ENCODE results near the gene TLE6.
"Not testable (repeated sequence)": the region's sequence is repeated elsewhere in the genome, so short reads cannot be mapped to it uniquely, and the experiment has no call there.

DNA sequence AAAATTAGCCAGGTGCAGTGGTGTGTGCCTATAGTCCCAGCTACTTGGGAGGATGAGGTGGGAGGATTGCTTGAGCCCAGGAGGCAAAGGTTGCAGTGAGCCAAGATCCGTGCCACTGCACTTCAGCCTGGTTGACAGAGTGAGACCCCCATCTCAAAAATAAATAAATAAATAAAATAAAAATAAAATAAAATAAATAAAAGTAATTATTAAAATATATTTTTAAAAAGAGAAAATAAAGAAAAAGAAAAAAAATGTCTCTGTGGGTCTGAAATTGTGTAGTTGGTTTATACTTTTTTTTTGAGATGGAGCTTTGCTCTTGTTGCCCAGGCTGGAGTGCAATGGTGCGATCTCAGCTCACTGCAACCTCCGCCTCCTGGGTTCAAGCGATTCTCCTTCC is 41.5 kb upstream of the TLE6 start:
- TF ChIP-seq, protein P1, sequence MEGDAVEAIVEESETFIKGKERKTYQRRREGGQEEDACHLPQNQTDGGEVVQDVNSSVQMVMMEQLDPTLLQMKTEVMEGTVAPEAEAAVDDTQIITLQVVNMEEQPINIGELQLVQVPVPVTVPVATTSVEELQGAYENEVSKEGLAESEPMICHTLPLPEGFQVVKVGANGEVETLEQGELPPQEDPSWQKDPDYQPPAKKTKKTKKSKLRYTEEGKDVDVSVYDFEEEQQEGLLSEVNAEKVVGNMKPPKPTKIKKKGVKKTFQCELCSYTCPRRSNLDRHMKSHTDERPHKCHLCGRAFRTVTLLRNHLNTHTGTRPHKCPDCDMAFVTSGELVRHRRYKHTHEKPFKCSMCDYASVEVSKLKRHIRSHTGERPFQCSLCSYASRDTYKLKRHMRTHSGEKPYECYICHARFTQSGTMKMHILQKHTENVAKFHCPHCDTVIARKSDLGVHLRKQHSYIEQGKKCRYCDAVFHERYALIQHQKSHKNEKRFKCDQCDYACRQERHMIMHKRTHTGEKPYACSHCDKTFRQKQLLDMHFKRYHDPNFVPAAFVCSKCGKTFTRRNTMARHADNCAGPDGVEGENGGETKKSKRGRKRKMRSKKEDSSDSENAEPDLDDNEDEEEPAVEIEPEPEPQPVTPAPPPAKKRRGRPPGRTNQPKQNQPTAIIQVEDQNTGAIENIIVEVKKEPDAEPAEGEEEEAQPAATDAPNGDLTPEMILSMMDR (conservative IDR thresholded peaks at IDR 0.05; ENCODE audit: low read depth, low read length), result not testable (repeated sequence)
- TF ChIP-seq, protein P2, sequence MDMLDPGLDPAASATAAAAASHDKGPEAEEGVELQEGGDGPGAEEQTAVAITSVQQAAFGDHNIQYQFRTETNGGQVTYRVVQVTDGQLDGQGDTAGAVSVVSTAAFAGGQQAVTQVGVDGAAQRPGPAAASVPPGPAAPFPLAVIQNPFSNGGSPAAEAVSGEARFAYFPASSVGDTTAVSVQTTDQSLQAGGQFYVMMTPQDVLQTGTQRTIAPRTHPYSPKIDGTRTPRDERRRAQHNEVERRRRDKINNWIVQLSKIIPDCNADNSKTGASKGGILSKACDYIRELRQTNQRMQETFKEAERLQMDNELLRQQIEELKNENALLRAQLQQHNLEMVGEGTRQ (IDR thresholded peaks at IDR 0.05; ENCODE audit: low read depth, low read length), result not testable (repeated sequence)
- TF ChIP-seq FOS (IDR thresholded peaks at IDR 0.05; ENCODE audit: low read depth, low read length), result not testable (repeated sequence)
